ENCODE results near the gene EIF3B.
"Not testable (repeated sequence)": the region's sequence is repeated elsewhere in the genome, so short reads cannot be mapped to it uniquely, and the experiment has no call there.

EIF3B gene

DNA sequence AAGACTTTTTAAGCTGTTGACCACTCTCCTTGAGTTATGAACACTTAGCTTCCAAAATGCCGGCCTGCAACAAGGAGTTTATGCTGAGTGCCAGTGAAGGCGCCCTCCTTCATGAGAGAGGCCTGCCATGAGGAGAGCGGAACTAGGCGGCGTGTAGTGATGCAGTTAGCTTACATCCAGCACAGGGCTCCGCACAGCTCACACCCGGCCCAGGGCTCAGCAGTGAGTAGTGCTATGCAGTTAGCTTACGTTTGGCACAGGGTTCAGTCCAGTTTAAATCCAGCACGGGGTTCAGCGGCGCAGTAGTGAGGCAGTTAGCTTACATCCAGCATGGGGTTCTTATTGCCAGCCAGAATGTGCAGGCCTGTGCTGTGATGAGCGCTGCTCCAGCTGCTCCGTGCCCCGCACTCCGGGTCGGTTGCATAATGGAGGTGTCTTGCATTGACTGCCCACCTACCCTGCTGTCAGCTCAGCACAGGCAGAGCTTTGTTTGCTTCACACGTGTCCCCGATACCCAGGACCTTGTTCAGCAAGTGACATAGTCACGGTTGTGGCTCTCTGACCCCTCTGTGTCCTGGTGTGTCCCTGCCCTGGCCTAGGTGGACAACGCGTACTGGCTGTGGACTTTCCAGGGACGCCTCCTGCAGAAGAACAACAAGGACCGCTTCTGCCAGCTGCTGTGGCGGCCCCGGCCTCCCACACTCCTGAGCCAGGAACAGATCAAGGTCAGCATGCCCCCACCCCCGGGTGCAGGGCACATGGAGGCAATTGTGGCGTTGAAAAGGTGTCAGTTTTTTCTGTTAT lies 21.9 kb downstream of the EIF3B start:
- DNase-seq (ENCODE audit: low spot score): no peak

DNA sequence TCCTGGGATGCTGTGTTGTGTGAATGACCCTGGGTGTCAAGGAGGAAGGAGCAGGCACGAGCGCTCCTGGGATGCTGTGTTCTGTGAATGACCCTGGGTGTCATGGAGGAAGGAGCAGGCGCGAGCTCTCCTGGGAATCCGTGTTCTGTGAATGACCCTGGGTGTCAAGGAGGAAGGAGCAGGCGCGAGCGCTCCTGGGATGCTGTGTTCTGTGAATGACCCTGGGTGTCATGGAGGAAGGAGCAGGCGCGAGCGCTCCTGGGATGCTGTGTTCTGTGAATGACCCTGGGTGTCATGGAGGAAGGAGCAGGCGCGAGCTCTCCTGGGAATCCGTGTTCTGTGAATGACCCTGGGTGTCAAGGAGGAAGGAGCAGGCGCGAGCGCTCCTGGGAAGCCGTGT lies 22.9 kb downstream of the EIF3B start:
- not testable (repeated sequence) for DNase-seq (ENCODE audit: low spot score)

GRCh38 chr7:2378125-2378524 lies 23.5 kb downstream of the EIF3B start:
- not testable (repeated sequence) for DNase-seq (ENCODE audit: low spot score)

GRCh38 chr7:2379161-2379560 lies 24.5 kb downstream of the EIF3B start:
- no peak for DNase-seq (ENCODE audit: low spot score)

DNA sequence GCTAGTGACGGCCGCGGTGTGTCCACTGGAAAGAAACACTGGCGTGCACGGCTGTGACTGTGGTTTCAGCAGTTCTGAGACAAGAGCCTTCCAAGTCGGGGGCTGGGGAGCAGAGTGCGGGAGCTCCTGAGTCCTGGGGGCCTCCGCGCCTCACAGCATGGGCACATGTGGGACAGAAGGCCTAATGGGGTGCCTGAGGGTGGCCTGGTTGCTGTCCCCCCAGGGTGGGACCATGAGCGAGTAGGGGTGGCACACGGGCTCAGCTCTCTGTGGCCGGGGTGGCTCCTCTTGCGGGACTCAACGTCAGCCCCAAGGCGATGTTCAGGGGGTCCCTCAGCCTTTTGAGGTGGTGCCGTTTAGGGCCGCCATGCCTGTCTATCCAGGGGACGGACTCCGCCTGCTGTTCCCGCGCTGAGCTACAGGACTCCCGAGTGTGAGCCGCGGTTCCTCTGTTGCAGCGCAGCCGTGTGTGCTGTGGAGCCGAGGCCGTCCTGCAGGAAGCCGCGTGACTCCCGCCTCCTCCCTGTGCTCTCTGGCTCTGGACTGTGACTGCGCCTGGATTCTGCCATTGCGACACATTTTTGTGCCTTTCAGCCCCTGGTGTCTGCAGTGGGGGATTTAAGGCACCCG lies 25.3 kb downstream of the EIF3B start:
- no peak for DNase-seq (ENCODE audit: low spot score)

- no peak for DNase-seq (ENCODE audit: low spot score)
Measured at GRCh38 chr7:2380461-2380860, 25.8 kb downstream of the EIF3B start.

GRCh38 chr7:2381227-2381626 lies 26.6 kb downstream of the EIF3B start:
- no peak for DNase-seq (ENCODE audit: low spot score)

- DNase-seq (ENCODE audit: low spot score): no peak
Measured at GRCh38 chr7:2381881-2382509, 27.4 kb downstream of the EIF3B start.

- no peak for DNase-seq (ENCODE audit: low spot score)
Measured at GRCh38 chr7:2383543-2384274, 29.1 kb downstream of the EIF3B start.

DNA sequence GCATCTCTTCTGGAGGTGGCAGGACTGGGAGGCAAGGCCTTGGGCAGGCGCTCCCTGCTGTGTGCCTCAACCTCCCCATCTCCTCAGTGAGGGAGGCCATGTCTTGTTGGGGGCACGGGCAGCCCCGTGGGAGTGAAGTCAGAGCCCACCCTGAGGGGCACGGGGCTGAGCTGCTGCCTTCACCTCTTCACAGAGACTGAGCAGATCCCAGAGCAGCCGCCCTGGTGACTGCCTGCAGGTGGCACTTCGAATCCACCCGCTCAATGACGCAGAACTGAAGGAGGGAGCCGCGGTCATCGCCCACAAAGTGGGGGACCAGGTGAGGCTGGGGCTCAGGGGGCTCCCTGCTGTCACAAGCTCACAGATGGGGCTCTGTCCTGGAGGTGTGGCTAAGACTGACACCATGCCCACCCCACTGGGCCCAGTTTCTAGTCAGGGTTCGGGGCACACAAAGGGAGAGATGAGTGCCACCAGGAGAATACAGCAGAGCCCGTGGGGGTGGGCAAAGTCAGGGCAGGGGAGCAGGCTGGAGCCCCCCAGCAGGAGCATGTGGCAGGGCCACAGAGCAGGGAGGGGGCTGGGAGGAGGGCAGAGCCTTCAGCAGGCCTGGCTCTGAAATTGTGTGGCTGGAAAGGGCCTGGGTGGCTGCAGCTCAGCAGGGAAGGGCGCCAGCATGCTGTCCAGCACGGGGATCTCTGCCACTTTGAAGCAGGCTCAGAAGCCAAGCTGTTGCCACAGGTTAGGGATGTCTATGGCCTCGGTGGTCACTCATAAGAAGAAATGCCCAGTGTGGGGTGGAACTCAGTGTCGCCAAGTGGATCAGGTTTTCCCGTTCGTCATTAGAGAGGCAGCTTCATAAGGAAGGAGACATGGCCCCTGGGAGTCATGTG lies 30.0 kb downstream of the EIF3B start:
- no peak for DNase-seq (ENCODE audit: low spot score)

GRCh38 chr7:2386122-2386521 lies 31.5 kb downstream of the EIF3B start:
- DNase-seq (ENCODE audit: low spot score): not testable (repeated sequence)

DNA sequence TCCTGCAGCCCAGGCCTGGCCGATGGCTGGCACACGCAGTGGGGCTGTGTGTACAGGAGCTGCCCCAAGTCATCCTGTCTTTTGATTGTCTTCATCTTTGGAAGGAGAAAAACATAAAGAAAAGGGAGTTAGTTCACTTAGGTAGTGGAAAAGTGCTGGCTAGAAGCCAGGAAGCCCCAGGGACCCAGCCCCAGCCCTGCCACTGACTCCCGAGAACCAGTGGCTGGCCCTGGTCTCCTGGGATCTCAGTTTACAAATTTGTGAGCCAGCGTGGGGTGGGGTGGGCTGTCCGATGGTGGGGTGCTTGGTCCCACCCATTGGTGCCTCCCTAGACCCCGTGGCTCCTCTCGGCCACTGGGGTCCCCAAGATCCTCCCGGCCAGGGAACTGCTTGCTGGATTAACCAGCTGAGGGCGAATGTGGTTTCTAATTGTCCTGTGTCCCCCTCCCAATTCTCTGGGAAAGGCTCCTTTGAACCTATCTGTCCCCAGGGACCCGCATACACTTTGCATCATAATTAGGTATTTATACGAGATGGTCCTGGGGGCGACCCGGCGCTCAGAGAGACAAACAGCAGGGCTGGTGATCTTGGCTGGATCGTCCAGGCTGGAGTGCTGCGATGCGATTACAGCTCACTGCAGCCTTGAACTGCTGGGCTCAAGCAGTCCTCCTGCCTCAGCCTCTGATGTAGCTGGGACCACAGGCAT lies 32.5 kb downstream of the EIF3B start:
- DNase-seq (ENCODE audit: low spot score): no peak

GRCh38 chr7:2387897-2388636 lies 33.4 kb downstream of the EIF3B start:
- peak; percentile 94 for DNase-seq (ENCODE audit: low spot score)

GRCh38 chr7:2388637-2388954 lies 34.0 kb downstream of the EIF3B start:
- DNase-seq (ENCODE audit: low spot score): no peak

DNA sequence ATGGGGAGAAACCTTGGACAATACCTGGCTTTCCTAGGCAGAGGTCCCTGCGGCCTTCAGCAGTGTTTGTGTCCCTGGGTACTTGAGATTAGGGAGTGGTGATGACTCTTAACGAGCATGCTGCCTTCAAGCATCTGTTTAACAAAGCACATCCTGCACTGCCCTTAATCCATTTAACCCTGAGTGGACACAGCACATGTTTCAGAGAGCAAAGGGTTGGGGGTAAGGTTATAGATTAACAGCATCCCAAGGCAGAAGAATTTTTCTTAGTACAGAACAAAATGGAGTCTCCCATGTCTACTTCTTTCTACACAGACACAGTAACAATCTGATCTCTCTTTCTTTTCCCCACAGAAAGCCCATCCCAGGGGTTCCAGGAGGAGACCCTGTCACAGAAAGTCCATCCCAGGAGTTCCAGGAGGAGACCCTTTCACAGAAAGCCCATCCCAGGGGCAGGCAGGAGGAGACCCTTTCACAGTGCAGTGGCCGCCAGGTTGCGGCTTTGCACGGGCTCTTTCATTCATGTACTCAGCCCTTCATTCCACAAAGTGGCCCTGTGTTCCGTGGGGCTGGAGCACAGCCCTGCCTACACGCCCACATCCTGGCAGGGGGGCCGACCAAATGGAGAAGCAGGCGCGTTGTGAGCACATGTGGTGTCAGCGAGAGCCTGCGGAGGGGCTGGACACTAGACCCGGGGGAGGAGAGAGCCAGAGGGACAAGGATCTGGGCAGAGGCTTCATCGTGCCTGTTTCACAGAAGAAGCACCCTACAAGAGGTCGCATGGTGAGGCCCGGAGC lies 35.6 kb downstream of the EIF3B start:
- not testable (repeated sequence) for DNase-seq (ENCODE audit: low spot score)

- DNase-seq (ENCODE audit: low spot score): no peak
Measured at GRCh38 chr7:2393706-2394105, 39.1 kb downstream of the EIF3B start.

DNA sequence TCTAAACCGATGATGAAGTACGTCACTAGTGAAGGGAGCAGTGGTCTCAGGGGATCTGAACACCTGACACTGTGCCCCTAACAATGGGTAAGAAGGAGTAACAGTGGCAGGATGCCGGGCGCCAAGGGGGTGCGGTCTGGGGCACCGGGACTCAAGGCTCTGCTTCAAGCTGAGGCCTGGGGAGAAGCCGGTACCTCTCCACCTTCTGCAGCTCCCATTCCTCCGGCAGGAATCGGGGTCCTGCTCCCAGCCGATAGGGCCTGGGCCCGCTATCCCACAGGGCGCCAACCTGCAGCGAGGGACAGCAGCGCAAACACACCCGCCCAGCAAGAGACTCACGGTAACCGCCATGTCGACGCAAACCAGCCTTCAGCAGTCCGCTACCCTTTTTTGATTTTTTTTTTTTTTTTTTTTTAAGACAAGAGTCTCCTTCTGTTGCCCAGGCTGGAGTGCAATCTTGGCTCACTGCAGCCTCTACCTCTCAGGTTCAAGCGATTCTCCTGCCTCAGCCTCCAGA lies 40.0 kb downstream of the EIF3B start:
- no peak for DNase-seq (ENCODE audit: low spot score)

GRCh38 chr7:2398506-2398905 lies 43.9 kb downstream of the EIF3B start:
- DNase-seq (ENCODE audit: low spot score): no peak

All from kidney capillary endothelial cell (primary cell).